PC-9 (cell line): Measurements from ENCODE around the gene CPPED1.

ENCODE experiments used
- EZH2 ChIP-seq: fragments of 200-600 bp; sonication (generic); IDR thresholded peaks from 2 replicates; pipeline ENCODE4 v1.8.0; 2017; ENCODE audit warnings: antibody characterized with exemption, low read depth
- TF ChIP-seq, protein P1 (sequence below): fragments of 200-600 bp; sonication (generic); conservative IDR thresholded peaks from 2 replicates; pipeline ENCODE4 v1.6.1; 2017; ENCODE audit warnings: mixed run types, antibody characterized with exemption, mild to moderate bottlenecking, moderate library complexity

DNA sequence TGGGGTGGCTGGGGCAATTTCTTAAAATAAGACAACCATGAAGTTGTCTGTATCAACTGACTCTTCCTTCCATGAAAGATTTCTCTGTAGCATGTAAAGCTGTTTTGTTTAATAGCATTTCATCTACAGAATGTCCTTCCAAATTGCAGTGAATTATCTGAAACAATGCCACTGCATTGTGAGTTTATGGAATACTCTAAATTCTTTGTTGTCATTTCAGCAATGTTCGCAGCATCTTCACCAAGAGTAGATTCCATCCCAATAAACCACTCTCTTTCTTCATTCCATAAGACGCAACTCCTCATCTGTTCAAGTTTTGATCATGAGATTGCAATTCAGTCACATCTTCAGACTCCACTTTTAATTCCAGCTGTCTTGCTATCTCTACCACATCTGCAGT, 54.6 kb downstream of the CPPED1 start:
- TF ChIP-seq EZH2 = no peak
- TF ChIP-seq, protein P1, sequence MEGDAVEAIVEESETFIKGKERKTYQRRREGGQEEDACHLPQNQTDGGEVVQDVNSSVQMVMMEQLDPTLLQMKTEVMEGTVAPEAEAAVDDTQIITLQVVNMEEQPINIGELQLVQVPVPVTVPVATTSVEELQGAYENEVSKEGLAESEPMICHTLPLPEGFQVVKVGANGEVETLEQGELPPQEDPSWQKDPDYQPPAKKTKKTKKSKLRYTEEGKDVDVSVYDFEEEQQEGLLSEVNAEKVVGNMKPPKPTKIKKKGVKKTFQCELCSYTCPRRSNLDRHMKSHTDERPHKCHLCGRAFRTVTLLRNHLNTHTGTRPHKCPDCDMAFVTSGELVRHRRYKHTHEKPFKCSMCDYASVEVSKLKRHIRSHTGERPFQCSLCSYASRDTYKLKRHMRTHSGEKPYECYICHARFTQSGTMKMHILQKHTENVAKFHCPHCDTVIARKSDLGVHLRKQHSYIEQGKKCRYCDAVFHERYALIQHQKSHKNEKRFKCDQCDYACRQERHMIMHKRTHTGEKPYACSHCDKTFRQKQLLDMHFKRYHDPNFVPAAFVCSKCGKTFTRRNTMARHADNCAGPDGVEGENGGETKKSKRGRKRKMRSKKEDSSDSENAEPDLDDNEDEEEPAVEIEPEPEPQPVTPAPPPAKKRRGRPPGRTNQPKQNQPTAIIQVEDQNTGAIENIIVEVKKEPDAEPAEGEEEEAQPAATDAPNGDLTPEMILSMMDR = no peak
